ENCODE data around the gene OLFML1.
A peak's percentile ranks its signal among the peaks of the same experiment; 100 is the strongest.

- TF ChIP-seq EZH2 (IDR thresholded peaks at IDR 0.05; ENCODE audit: low read length, unreplicated experiment) (no peak), EZH2phosphoT487 (IDR thresholded peaks at IDR 0.05; ENCODE audit: borderline replicate concordance, low read length) (no peak)
- TF ChIP-seq, protein P1, sequence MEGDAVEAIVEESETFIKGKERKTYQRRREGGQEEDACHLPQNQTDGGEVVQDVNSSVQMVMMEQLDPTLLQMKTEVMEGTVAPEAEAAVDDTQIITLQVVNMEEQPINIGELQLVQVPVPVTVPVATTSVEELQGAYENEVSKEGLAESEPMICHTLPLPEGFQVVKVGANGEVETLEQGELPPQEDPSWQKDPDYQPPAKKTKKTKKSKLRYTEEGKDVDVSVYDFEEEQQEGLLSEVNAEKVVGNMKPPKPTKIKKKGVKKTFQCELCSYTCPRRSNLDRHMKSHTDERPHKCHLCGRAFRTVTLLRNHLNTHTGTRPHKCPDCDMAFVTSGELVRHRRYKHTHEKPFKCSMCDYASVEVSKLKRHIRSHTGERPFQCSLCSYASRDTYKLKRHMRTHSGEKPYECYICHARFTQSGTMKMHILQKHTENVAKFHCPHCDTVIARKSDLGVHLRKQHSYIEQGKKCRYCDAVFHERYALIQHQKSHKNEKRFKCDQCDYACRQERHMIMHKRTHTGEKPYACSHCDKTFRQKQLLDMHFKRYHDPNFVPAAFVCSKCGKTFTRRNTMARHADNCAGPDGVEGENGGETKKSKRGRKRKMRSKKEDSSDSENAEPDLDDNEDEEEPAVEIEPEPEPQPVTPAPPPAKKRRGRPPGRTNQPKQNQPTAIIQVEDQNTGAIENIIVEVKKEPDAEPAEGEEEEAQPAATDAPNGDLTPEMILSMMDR (conservative IDR thresholded peaks at IDR 0.05; ENCODE audit: low read depth, low read length), result peak; percentile 92
Observed at GRCh38 chr11:7442588-7443215, 42.6 kb upstream of the OLFML1 start.
